Measurements from ENCODE around the gene LIMA1.
"Not testable (repeated sequence)": the region's sequence is repeated elsewhere in the genome, so short reads cannot be mapped to it uniquely, and the experiment has no call there.

LIMA1 gene

DNA sequence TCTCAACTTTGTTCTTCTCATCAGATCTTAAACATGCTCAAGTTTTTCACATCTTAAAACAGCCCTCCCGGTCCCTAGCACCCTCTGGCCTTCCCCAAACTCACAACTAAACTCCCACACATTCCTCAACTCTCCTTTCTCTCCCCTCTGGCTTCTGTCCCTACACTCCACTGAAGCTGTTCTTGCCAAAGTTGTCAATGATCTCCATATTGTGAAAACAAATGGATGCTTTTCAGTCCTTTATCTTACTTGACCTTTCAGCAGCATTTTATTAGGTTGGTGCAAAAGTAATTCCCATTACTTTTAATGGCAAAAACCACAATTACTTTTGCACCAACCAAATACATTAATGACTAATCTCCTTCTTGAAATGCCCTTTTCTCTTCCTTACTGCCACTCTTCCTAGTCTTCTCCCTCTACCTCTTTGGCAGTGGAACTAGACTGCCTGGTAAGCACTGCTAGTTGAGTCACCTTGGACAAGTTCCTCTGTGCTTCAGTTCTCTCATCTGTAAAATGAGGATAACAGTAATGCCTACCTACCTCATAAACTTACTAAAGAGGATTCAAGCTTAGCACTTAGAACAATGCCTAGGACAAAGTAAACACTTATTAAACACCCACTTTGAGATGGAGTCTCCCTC lies 132.2 kb downstream of the LIMA1 start:
- TF ChIP-seq, protein P1, sequence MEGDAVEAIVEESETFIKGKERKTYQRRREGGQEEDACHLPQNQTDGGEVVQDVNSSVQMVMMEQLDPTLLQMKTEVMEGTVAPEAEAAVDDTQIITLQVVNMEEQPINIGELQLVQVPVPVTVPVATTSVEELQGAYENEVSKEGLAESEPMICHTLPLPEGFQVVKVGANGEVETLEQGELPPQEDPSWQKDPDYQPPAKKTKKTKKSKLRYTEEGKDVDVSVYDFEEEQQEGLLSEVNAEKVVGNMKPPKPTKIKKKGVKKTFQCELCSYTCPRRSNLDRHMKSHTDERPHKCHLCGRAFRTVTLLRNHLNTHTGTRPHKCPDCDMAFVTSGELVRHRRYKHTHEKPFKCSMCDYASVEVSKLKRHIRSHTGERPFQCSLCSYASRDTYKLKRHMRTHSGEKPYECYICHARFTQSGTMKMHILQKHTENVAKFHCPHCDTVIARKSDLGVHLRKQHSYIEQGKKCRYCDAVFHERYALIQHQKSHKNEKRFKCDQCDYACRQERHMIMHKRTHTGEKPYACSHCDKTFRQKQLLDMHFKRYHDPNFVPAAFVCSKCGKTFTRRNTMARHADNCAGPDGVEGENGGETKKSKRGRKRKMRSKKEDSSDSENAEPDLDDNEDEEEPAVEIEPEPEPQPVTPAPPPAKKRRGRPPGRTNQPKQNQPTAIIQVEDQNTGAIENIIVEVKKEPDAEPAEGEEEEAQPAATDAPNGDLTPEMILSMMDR (IDR thresholded peaks at IDR 0.05; ENCODE audit: low read length): no peak
- no peak for TF ChIP-seq EZH2phosphoT487 (IDR thresholded peaks at IDR 0.05; ENCODE audit: low read length)
- no peak for TF ChIP-seq EZH2 (optimal IDR thresholded peaks at IDR 0.05; ENCODE audit: low read depth, low read length)
- Histone ChIP-seq H3K4me1 (ENCODE audit: low read length) (no peaks in the 10 kb centered on the region), H3K27me3 (replicated peaks; ENCODE audit: insufficient read depth, low read length) (no peaks in the 10 kb centered on the region), H3K9me3 (replicated peaks; ENCODE audit: insufficient read depth, low read length) (no peaks in the 10 kb centered on the region), H3K4me2 (ENCODE audit: low read depth, low read length) (no peak overlapping the region), H3K9ac (ENCODE audit: low read length) (no peak overlapping the region), H2AFZ (ENCODE audit: low read length) (no peak overlapping the region), H3K27ac (ENCODE audit: low read length) (no peak overlapping the region), H4K20me1 (ENCODE audit: insufficient read depth, low read length) (no peaks in the 10 kb centered on the region), H3K4me3 (ENCODE audit: low read length) (no peak overlapping the region), H3K9me2 (replicated peaks; ENCODE audit: insufficient read depth, low read length) (no peaks in the 10 kb centered on the region), H3K79me2 (ENCODE audit: low read length) (no peaks in the 10 kb centered on the region), H3F3A (ENCODE audit: insufficient read depth, low read length) (no peaks in the 10 kb centered on the region), H3K36me3 (replicated peaks; ENCODE audit: insufficient read depth, low read length) (no peaks in the 10 kb centered on the region)
- no peak for DNase-seq

DNA sequence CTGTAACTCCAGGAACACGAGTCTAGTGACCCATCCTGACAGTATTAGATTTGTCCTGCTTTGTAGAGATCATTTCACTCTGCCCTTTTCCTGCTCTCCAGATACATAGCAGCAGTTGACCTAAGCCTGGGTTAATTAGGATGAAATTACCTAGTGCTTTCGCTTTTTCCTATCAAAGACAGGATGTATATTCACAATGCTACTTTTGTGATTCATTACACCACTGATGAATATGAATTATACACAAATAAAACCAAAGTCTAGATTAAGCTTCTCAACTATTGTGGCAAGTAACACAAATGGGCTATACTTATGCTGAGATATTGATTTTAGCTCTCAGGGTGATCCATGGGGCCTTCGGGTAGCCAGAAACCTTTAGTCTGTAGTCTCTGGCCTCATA lies 134.0 kb downstream of the LIMA1 start:
- Histone ChIP-seq H3K9ac (ENCODE audit: low read length) (no peak overlapping the region), H3F3A (ENCODE audit: insufficient read depth, low read length) (no peaks in the 10 kb centered on the region), H3K79me2 (ENCODE audit: low read length) (no peaks in the 10 kb centered on the region), H3K4me2 (ENCODE audit: low read depth, low read length) (no peak overlapping the region), H3K9me2 (replicated peaks; ENCODE audit: insufficient read depth, low read length) (no peaks in the 10 kb centered on the region), H2AFZ (ENCODE audit: low read length) (no peak overlapping the region), H3K36me3 (replicated peaks; ENCODE audit: insufficient read depth, low read length) (no peaks in the 10 kb centered on the region), H3K9me3 (replicated peaks; ENCODE audit: insufficient read depth, low read length) (no peaks in the 10 kb centered on the region), H3K27ac (ENCODE audit: low read length) (no peak overlapping the region), H3K4me1 (ENCODE audit: low read length) (no peaks in the 10 kb centered on the region), H3K27me3 (replicated peaks; ENCODE audit: insufficient read depth, low read length) (no peaks in the 10 kb centered on the region), H3K4me3 (ENCODE audit: low read length) (no peak overlapping the region), H4K20me1 (ENCODE audit: insufficient read depth, low read length) (no peaks in the 10 kb centered on the region)
- TF ChIP-seq, protein P1 (IDR thresholded peaks at IDR 0.05; ENCODE audit: low read length): no peak
- no peak for TF ChIP-seq EZH2 (optimal IDR thresholded peaks at IDR 0.05; ENCODE audit: low read depth, low read length)
- no peak for DNase-seq

- H4K20me1 ChIP-seq (ENCODE audit: insufficient read depth, low read length); H3K9me3 ChIP-seq (replicated peaks; ENCODE audit: insufficient read depth, low read length); H3K4me2 ChIP-seq (ENCODE audit: low read depth, low read length); H3K36me3 ChIP-seq (replicated peaks; ENCODE audit: insufficient read depth, low read length); H3K27ac ChIP-seq (ENCODE audit: low read length); H3K4me1 ChIP-seq (ENCODE audit: low read length); H3K9me2 ChIP-seq (replicated peaks; ENCODE audit: insufficient read depth, low read length); DNase-seq; H3K79me2 ChIP-seq (ENCODE audit: low read length); H2AFZ ChIP-seq (ENCODE audit: low read length); H3K27me3 ChIP-seq (replicated peaks; ENCODE audit: insufficient read depth, low read length); H3K4me3 ChIP-seq (ENCODE audit: low read length); H3F3A ChIP-seq (ENCODE audit: insufficient read depth, low read length); H3K9ac ChIP-seq (ENCODE audit: low read length): not testable (repeated sequence)
These were observed 135.3 kb downstream of the LIMA1 start for GRCh38 chr12:50148011-50148410.

GRCh38 chr12:50147281-50147680 lies 136.0 kb downstream of the LIMA1 start:
- H3K79me2 ChIP-seq (ENCODE audit: low read length): no peaks in the 10 kb centered on the region
- DNase-seq: no peak
- no peak overlapping the region for H2AFZ ChIP-seq (ENCODE audit: low read length)
- H3K27ac ChIP-seq (ENCODE audit: low read length): no peak overlapping the region
- no peaks in the 10 kb centered on the region for H3K9me2 ChIP-seq (replicated peaks; ENCODE audit: insufficient read depth, low read length)
- no peaks in the 10 kb centered on the region for H4K20me1 ChIP-seq (ENCODE audit: insufficient read depth, low read length)
- H3K9ac ChIP-seq (ENCODE audit: low read length): no peak overlapping the region
- H3K4me2 ChIP-seq (ENCODE audit: low read depth, low read length): no peak overlapping the region
- H3F3A ChIP-seq (ENCODE audit: insufficient read depth, low read length): no peaks in the 10 kb centered on the region
- H3K36me3 ChIP-seq (replicated peaks; ENCODE audit: insufficient read depth, low read length): no peaks in the 10 kb centered on the region
- no peak overlapping the region for H3K4me3 ChIP-seq (ENCODE audit: low read length)
- no peaks in the 10 kb centered on the region for H3K9me3 ChIP-seq (replicated peaks; ENCODE audit: insufficient read depth, low read length)
- H3K27me3 ChIP-seq (replicated peaks; ENCODE audit: insufficient read depth, low read length): no peaks in the 10 kb centered on the region
- H3K4me1 ChIP-seq (ENCODE audit: low read length): no peaks in the 10 kb centered on the region
- TF ChIP-seq, protein P1 (IDR thresholded peaks at IDR 0.05; ENCODE audit: low read length): no peak
- TF ChIP-seq EZH2 (optimal IDR thresholded peaks at IDR 0.05; ENCODE audit: low read depth, low read length) (no peak), EZH2phosphoT487 (IDR thresholded peaks at IDR 0.05; ENCODE audit: low read length) (no peak)

Data from MM.1S (cell line).